Measurements from ENCODE around the gene NDST1.

NDST1 gene

DNA sequence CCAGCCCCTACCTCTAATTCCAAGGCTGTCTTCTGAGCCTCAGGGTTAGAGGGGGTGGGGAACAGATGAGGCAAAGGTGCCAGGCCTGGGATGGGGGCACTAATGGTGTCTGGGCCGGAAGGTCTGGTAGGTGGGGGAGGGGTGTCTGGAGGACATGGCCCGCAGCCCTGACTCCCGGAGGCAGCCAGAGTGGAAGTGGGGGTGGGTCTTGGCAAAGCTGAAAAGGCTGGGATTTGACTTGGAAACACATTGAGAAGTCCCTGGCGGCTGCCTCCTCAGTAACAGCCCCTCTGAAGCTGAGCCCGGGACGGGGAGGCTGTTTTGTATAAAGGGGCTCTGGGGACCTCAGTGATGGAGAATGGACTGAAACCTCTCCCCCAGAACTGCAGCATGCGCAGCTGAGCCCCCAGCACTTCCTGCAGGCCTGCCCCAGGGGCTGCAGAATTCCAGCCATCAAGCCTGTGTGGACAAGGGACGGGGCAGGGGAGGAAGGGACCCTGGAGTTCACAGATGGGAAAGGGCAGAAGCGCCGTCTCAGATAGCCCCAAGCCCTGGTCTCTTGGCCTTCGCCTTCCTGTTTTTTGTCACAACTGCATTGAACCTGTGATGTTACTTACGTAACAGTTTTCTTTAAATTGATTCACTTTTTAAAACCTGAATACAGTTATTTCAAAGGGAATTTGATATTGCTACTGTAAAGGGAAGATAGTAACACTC, 83.2 kb downstream of the NDST1 start:
- no peak for DNase-seq

GRCh38 chr5:150593593-150593992, 85.7 kb downstream of the NDST1 start:
- no peak for DNase-seq

DNA sequence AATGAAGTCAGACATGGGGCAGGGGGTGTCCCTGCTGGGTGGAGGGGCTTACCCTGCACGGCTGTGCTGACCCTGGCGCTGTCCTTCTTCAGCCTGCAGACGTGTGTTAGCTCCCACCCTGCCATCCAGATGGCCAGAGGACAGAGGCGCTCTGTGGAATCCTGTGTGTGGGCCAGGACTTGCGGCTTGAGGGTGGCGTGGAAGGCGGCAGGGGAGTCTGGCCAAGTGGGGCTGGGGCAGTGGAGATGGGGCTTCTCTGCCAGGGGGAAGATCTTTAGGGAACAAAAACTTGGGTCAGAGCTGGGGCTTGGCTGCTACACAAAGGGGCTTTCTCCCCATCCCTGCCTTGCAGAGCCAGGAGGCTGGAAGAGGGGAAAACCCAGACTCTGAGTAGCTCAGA, 86.1 kb downstream of the NDST1 start:
- DNase-seq, result no peak

DNA sequence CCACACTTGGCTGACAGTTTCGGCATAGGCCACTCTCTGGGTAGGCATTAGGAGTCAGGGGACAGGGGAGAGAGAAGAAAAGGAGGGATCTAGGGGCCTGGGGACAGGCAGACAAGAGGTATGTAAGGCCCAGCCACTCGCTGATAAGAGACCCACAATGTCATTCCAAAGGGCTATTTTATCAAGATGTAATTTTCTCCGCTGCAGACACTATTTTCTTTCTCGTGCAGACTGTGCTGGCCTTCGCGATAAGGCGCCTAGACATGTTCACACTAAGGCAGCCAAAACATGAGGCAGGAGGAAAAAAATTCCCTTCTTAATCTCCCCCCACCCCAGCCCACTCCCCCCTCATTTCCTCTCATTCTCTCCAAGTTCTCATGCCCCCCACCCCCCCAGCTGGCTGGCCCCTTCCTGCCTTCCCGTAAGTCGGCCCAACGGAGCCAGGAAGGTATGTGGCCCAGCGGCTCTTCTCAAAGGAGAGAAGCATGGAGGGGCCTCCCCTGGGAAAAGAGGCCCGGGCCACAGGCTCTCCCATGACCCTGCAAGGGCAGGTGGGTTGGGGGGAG, 87.6 kb downstream of the NDST1 start:
- DNase-seq, result peak; percentile 79

DNA sequence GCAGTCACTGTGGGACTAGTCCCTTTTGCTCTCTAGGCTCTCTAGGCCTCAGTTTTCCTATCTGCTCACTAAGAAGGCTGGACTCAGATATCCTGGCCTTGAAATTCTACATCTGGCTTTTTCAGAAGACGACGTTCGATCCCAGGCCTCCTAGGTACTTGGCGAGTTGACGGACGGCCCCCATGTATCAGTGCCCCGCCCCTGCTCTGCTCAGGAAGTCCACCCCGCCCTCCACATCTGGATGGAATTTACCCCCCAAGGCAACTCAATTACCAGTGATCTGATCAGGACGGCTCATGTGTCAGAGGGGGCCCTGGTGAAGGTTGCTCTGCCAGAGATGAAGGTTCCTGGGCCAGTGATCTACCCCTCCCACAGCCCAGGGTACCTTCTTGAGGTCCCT, 88.4 kb downstream of the NDST1 start:
- DNase-seq, result peak; percentile 60

DNA sequence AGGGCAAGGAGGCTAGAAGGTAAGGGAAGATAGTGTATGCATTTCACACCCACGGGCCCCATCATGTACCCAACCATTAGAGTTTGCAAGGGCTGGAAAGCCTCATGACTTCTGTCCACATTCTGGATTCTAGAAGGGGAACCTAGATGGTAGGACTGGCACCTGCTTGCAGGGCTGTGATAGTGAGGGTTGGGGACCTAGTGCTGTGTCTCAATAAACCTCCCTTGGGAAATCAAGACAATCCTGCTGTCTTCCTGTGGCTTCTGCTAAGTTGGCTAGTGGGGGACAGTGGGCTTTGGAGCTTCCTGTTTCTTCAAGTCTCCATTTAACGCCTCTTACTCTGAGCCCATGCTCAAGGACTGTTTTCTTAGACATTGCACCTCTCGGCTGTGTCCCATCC, 88.9 kb downstream of the NDST1 start:
- DNase-seq, result no peak

GRCh38 chr5:150598006-150598405, 90.1 kb downstream of the NDST1 start:
- no peak for DNase-seq

- DNase-seq, result no peak
These were observed 90.9 kb downstream of the NDST1 start for GRCh38 chr5:150598821-150599273.

DNA sequence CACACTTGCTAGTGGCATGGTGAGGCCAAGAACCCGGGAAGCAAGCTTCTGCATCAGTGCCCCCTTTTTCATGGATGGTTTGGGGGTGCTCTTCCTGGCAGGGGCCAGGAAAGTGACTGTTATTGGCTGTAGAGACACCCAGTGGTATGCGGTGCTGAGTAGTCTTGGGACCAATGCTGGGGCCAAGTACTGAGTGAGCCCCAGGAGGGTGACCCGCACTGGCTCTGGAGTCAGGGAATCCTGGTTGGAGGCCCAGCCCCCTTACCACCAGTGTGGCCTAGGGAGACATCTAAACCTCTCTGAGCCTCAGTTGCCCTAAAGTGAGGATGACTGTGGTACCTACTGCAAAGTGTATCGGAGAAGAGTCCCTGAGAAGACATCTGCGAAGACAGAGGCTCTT, 91.3 kb downstream of the NDST1 start:
- DNase-seq, result no peak

DNA sequence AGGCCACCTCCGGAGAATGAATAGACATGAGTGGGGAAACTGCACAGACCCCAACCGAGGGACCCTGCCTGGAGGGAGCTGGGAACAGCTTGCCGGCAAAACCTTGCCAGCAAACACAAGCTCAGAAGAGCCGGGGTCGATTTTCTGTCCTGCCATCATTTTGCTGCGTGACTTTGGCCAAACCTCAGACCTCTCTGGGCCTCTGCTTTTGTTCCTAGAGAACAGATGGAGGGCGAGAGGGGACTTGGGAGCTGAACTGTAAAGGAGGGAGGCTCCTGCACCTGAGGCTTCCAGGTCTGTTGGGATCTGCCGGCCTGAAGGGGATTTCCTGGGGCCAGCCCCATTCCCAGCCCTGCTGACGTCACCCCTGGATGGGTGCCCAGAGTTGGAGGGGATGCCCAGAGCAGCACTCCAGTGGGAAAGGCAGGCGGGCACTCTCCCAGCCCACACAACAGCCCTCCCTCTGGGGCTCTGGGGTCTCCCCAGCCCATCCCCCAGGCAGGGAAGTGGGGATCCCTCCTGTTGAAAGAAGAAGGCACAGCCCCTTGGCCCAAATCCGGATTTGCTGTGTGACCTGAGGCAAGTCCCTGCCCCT, 92.1 kb downstream of the NDST1 start:
- peak; percentile 77 for DNase-seq

GRCh38 chr5:150600616-150601490, 92.9 kb downstream of the NDST1 start:
- DNase-seq, result peak; percentile 31

- no peak for DNase-seq
These were observed 93.8 kb downstream of the NDST1 start for GRCh38 chr5:150601491-150602345.

- no peak for DNase-seq
These were observed 95.1 kb downstream of the NDST1 start for GRCh38 chr5:150603052-150603451.

- DNase-seq, result no peak
These were observed 95.6 kb downstream of the NDST1 start for GRCh38 chr5:150603491-150603890.

DNA sequence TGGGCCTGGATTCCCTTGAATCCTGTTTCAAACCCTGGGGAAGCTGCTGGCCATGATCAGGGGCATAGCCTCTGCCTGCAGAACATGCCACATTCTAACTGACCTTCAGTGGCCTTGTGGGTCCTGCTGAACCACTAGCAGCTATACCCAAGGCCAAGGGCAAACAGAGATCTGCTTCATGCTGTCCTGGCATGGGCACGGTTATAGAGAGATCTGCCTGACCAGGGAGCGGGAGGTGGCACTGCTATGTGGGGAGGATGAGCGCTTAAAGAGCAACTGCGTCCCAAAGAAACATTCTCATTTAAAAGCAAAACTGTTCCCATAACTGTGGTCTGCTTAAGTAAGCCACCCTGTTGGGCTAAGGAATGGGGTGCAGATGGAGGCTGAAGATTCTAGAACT, 96.1 kb downstream of the NDST1 start:
- DNase-seq, result no peak

DNA sequence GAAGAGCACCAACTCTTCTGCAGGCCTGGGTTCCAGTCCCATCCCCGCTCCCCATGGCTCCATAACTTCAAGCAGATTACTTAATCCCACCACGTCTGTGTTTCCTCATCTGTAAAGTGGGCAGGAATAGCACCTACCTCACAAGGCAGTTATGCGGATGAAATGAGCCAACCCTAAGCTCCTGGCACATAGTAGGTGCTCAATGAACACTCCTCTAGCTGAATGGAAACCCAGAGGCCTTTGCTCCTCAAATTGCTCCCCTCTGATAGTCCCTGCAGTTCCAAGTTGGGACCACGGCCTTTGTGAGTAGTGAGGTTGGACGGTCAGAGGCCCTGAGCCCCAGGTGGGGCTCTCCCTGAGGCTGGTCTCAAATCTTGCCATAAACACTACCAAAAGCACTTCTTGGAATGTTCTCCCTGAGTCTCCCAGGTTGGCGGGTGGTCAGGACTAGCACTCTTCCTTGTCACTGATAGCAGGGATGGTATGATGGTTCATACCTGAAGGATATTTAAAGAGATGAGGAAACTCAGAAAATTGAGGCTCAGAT, 97.0 kb downstream of the NDST1 start:
- DNase-seq, result no peak

DNA sequence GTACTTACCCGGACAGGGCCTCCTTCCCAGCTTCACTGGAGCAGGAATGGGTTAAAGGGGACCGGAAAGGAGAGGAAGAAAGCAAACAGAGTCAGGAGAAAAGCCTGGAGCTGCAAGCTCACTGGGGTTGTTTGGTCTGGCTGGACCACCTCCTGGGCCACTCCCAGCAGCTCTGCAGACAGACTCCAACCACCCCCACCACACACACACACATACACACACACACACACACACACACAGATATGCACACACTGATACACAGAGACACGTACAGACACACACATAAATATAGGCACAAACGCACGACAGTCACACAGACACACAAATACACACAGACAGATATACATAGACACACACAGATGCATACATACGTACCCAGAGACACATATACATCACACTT, 97.6 kb downstream of the NDST1 start:
- DNase-seq, result no peak

DNA sequence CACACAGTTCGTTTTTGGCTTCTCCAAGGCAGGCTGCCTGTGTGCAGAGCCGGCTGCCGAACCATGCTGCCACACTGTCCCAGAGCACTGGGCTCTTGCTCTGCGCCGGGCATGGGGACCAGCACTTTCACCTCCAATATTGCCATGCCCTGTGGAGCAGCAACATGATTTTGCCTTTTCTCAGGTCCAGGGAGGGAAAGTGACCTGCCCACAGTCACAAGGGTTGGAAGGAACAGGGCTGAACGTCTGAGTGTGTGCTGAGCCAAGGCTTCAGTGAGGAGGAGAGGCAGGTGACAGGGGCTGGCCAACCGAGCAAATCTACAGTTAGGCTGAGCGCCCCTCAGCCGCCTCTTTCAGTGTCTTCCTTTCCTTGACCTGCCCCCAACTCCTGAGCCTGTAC, 98.5 kb downstream of the NDST1 start:
- DNase-seq, result no peak

DNA sequence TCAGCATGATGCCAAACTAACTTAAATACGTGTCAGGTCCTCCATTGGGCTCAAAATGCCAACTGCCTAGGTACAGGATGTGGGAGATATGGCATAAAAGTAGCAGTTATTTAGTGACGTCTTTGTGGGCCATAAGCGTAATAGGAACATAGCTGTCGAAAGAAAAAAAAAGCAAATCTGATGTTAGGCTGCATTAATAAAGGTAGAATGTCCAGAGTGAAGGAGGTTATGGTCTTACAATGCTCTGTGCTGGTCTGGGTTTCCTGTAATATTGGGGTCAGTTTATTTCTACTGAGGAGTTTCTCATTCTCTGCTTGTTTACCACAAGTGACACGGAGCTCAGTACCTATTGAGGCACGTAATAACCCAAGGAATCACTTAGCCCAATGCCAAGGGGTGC, 99.2 kb downstream of the NDST1 start:
- no peak for DNase-seq
